22Rv1 (cell line): ENCODE data around the gene ELAC1.
"Not testable (repeated sequence)": the region's sequence is repeated elsewhere in the genome, so short reads cannot be mapped to it uniquely, and the experiment has no call there.

Experiments used
- H3K27ac ChIP-seq: fragments of 450-650 bp; 2 replicates; pipeline ENCODE4 v1.5.1; 2017
- ZFX ChIP-seq: fragments of 450-650 bp; IDR thresholded peaks from 2 replicates; pipeline ENCODE4 v1.6.1; 2017; ENCODE audit warnings: antibody characterized with exemption, borderline replicate concordance
- TF ChIP-seq, protein P1 (sequence below): fragments of 450-650 bp; IDR thresholded peaks from 2 replicates; pipeline ENCODE4 v1.5.1; 2017; ENCODE audit warnings: mild to moderate bottlenecking

The ELAC1 gene

DNA sequence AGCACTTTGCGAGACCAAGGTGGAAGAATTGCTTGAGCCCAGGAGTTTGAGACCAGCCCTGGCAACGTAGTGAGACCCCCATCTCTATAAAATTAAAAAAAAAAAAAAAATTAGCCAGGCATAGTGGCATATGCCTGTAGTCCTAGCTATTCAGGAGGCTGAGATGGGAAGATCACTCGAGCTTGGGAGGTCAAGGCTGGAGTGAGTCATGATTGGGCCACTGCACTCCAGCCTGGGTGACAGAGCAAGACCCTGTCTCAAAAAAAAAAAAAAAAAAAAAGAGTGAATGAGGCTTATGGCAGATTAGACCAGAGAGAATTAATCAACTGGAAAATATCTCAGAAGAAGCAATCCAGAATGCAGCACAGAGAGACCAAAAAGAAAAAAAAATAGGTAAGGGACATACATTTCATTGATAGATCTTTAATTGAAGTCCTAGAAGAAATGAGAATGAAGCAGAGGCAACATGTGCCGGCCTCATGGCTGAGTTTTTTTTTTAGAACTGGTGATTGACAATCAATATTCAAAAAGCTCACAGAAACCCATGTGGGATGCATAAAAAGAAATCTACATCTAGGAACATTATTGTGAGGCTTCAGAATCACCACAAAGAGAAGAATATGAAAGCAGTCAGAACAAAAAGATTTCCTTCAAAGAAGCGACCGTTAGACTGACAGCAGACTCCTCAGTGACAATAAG lies 32.2 kb upstream of the ELAC1 start:
- TF ChIP-seq, protein P1, sequence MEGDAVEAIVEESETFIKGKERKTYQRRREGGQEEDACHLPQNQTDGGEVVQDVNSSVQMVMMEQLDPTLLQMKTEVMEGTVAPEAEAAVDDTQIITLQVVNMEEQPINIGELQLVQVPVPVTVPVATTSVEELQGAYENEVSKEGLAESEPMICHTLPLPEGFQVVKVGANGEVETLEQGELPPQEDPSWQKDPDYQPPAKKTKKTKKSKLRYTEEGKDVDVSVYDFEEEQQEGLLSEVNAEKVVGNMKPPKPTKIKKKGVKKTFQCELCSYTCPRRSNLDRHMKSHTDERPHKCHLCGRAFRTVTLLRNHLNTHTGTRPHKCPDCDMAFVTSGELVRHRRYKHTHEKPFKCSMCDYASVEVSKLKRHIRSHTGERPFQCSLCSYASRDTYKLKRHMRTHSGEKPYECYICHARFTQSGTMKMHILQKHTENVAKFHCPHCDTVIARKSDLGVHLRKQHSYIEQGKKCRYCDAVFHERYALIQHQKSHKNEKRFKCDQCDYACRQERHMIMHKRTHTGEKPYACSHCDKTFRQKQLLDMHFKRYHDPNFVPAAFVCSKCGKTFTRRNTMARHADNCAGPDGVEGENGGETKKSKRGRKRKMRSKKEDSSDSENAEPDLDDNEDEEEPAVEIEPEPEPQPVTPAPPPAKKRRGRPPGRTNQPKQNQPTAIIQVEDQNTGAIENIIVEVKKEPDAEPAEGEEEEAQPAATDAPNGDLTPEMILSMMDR = no peak
- no peak for TF ChIP-seq ZFX
- no peak overlapping the region for H3K27ac ChIP-seq

DNA sequence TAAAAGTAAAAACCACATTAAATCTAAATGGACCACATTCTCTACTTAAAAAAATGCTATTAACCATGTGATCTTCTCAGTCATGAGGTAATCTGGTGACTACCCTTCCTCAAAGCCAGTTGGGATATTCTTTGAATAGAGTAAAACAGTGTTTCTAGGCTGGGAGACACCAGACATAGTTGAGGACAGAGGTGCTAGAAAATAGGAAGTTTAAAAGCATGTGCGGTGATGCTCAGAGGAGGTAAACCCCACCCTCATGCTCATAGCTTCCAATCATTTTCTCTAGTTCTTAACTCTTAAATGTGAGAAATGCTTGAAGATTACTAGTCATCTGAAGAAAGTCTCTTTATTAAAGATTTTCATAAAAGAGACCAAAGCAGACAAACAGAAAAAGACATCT lies 30.7 kb upstream of the ELAC1 start:
- TF ChIP-seq, protein P1 = no peak
- no peak for TF ChIP-seq ZFX
- no peak overlapping the region for H3K27ac ChIP-seq

DNA sequence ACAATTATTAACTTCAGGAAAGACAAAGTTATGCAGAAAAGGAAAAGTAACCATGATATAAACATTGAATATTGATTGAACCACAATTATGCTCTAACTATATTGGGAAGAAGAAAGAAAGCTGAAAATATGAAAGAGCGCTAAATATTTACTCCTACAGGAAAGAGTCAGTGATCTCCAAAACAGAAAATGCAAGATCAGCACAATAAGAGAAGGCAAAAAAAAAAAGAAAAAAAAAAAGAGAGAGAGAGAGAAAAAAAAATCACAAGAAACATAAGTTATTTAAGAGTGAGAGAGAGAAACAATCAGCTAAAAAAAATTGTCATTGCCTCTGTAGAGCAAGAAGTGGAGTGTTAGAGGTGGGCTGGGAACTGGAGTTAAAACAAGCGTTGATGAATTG lies 28.9 kb upstream of the ELAC1 start:
- no peak overlapping the region for H3K27ac ChIP-seq
- TF ChIP-seq, protein P1 = no peak
- no peak for TF ChIP-seq ZFX

DNA sequence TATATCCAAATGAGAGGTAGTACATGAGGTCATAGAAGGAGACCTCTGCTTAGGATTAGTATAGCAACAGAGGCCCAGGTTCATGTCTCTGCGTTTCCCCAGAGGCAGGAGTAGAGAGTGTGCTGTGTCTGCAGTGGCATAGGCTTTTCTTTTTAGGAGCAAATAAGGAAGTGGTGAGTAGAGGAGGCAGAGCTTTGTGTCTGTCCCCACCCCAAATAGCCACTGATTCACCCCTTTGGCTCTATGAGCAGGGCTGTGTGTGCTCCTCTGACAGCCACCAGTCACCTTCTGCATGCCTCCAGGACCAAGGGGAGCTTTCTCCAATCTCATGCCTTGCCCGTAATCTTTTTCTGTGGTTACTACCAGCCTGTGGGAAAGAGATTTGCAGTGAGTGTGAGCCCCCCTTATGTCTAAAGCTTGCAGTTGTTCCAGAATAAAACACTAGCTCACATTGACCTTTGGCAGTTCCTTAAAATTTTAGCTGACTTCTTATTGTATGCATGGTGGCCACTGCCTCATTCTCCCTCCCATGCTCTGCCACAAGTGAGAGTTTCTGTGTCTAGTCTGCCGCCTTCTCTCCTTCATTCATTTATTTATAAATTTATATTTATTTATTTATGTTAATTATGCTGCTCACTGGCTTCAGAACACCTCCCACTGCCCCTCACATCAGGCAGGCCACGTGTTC lies 23.5 kb upstream of the ELAC1 start:
- H3K27ac ChIP-seq = no peak overlapping the region

DNA sequence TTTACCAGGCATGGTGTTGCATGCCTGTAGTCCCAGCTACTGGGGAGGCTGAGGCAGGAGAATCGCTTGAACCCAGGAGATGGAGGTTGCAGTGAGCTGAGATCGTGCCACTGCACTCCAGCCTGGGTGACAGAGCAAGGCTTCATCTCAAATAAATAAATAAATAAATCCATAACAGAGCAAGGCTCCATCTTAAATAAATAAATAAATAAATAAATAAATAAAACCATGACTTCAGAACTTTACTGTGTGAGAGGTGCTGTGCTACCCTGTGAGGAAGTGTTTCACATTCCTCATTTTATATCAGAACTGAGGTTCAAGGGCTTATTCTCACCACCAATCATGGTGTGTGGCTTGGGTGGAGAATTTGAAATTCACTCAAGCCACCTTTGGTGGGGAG lies 21.9 kb upstream of the ELAC1 start:
- not testable (repeated sequence) for H3K27ac ChIP-seq

More for the DNA sequence above, 23.5 kb upstream of the ELAC1 start:
- TF ChIP-seq, protein P1 = no peak
- TF ChIP-seq ZFX = no peak

DNA sequence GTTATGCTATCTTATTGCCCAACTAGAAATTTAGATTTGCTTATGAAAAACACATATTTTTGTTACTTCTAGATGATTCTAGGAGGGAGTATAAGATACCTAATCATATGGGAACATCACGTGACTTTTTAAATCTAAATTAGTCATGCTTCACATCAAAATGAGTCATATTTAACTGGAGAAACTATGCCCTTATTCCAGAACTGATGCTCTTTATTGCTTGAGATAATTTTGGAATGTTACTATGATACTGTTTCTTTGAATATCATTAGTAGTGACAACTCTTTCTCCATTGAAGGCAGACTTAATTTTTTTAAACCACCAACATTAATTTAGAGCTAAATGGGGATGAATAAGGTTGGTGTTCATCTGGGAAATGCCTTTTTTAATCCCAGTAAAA lies 19.9 kb upstream of the ELAC1 start:
- TF ChIP-seq ZFX = no peak
- TF ChIP-seq, protein P1 = no peak
- H3K27ac ChIP-seq = no peak overlapping the region

DNA sequence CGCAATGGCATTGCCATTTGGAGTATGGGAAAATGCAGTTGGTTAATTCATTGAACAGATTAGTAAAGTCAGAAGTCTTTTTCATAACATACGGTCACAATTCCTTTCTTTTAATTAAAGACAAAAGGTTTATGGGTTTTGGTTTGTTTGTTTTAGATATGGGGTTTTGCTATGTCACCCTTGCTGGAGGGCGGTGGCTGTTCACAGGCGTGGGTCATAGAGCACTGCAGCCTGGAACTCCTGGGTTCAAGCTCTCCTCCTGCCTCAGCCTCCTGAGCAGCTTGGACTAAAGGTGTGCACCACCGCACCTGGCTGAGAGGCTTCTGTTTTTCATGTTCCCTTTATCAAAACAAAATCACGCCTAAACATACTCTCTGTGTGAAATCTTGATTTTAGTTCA lies 18.7 kb upstream of the ELAC1 start:
- H3K27ac ChIP-seq = no peak overlapping the region
- TF ChIP-seq ZFX = no peak
- TF ChIP-seq, protein P1 = no peak

DNA sequence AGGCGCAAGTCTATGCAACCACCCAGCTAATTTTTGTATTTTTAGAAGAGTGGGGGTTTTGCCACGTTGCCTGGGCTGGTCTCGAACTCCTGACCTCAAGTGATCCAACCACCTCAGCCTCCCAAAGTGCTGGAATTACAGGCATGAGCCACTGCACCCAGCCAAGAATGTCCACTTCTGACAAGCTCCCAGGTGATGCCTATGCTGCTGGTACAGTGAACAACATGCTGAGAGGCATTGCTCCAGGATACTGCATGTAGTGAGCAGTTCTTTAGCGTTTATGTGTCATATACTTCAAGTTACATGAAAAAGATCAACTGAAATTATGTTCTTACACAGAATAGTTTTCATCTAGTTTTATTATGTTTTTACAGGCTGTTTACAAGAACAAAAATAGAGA lies 17.2 kb upstream of the ELAC1 start:
- TF ChIP-seq ZFX = no peak
- TF ChIP-seq, protein P1 = no peak
- H3K27ac ChIP-seq = no peak overlapping the region
